A549 (cell line): ENCODE results near the gene HBA1. TPM values are rescaled to one million over a fixed set of nuclear protein-coding genes. Genes with fewer than 3 reads are reported as not detected.

Experiments used
- polyA plus RNA-seq, 4 experiments: library from polyadenylated mRNA; depleted of rRNA in 3 of 4; stranded (reverse); fragments of >200 nt; fragmentation: RNase III in 1 of 4; extraction: RNeasy Plus Mini Kit Qiagen cat#74134 plus additional on column Dnase treatment in 1 of 4; gene quantifications; 2 replicates in 3 of 4; 3 replicates in 1 of 4; pipeline ENCODE4 v1.2.3, GENCODE V29; 2011 to 2017
- small RNA-seq, 6 experiments: library from RNA; depleted of rRNA; stranded (forward); fragments of <200 nt; gene quantifications; one replicate each; pipeline ENCODE3, GENCODE V24; 2012

Gene HBA1
- polyA plus RNA-seq, 2 of the 4 experiments (the other 2 are of a cell fraction): 0.58 TPM; not detected in 1

Small RNA genes lying within 50 kb of the gene (small RNA-seq; reads per million reads assigned to genes)
- 0 reads per million in 6 experiments for gene RF00019

Other genes with a start within 250 kb of the HBA1 start
- 46.9 and 50.9 TPM in 2 replicates for gene POLR3K, start 123.1 kb upstream of the HBA1 start, polyA plus RNA-seq (2011; rRNA removed)
- gene POLR3K, start 123.1 kb upstream of the HBA1 start, polyA plus RNA-seq (2017; fragmentation: RNase III; extraction: RNeasy Plus Mini Kit Qiagen cat#74134 plus additional on column Dnase treatment): 45.6 to 51.8 TPM (median 47.6 TPM) in 3 replicates
- gene SNRNP25, start 122.9 kb upstream of the HBA1 start, polyA plus RNA-seq (2011; rRNA removed): 43.5 and 45.0 TPM in 2 replicates
- 82.1 to 83.0 TPM (median 82.2 TPM) in 3 replicates for gene SNRNP25, start 122.9 kb upstream of the HBA1 start, polyA plus RNA-seq (2017; fragmentation: RNase III; extraction: RNeasy Plus Mini Kit Qiagen cat#74134 plus additional on column Dnase treatment)
- gene RHBDF1, start 104.0 kb upstream of the HBA1 start, polyA plus RNA-seq (2011; rRNA removed): 13.5 and 17.9 TPM in 2 replicates
- 17.5 to 20.5 TPM (median 19.2 TPM) in 3 replicates for gene RHBDF1, start 104.0 kb upstream of the HBA1 start, polyA plus RNA-seq (2017; fragmentation: RNase III; extraction: RNeasy Plus Mini Kit Qiagen cat#74134 plus additional on column Dnase treatment)
- 25.5 and 28.2 TPM in 2 replicates for gene MPG, start 98.5 kb upstream of the HBA1 start, polyA plus RNA-seq (2011; rRNA removed)
- 42.3 to 54.3 TPM (median 47.6 TPM) in 3 replicates for gene MPG, start 98.5 kb upstream of the HBA1 start, polyA plus RNA-seq (2017; fragmentation: RNase III; extraction: RNeasy Plus Mini Kit Qiagen cat#74134 plus additional on column Dnase treatment)
- 15.8 and 17.0 TPM in 2 replicates for gene NPRL3, start 38.0 kb upstream of the HBA1 start, polyA plus RNA-seq (2011; rRNA removed)
- gene NPRL3, start 38.0 kb upstream of the HBA1 start, polyA plus RNA-seq (2017; fragmentation: RNase III; extraction: RNeasy Plus Mini Kit Qiagen cat#74134 plus additional on column Dnase treatment): 24.6 to 28.4 TPM (median 25.9 TPM) in 3 replicates
- gene HBZ, start 24.0 kb upstream of the HBA1 start, polyA plus RNA-seq (2011; rRNA removed): not detected in 2 replicates
- not detected in 3 replicates for gene HBZ, start 24.0 kb upstream of the HBA1 start, polyA plus RNA-seq (2017; fragmentation: RNase III; extraction: RNeasy Plus Mini Kit Qiagen cat#74134 plus additional on column Dnase treatment)
- gene HBM, start 10.7 kb upstream of the HBA1 start, polyA plus RNA-seq (2011; rRNA removed): not detected in 2 replicates
- gene HBM, start 10.7 kb upstream of the HBA1 start, polyA plus RNA-seq (2017; fragmentation: RNase III; extraction: RNeasy Plus Mini Kit Qiagen cat#74134 plus additional on column Dnase treatment): not detected in 3 replicates
- 0.20 and 0.26 TPM in 2 replicates for gene HBA2, start 3.8 kb upstream of the HBA1 start, polyA plus RNA-seq (2011; rRNA removed)
- 0.23 to 0.68 TPM in 2 of 3 replicates, not detected in the other for gene HBA2, start 3.8 kb upstream of the HBA1 start, polyA plus RNA-seq (2017; fragmentation: RNase III; extraction: RNeasy Plus Mini Kit Qiagen cat#74134 plus additional on column Dnase treatment)
- 2.0 and 2.3 TPM in 2 replicates for gene HBQ1, start 3.8 kb downstream of the HBA1 start, polyA plus RNA-seq (2011; rRNA removed)
- gene HBQ1, start 3.8 kb downstream of the HBA1 start, polyA plus RNA-seq (2017; fragmentation: RNase III; extraction: RNeasy Plus Mini Kit Qiagen cat#74134 plus additional on column Dnase treatment): 2.8 to 4.7 TPM (median 3.2 TPM) in 3 replicates
- 34.5 and 51.6 TPM in 2 replicates for gene LUC7L, start 52.8 kb downstream of the HBA1 start, polyA plus RNA-seq (2011; rRNA removed)
- 64.5 to 67.6 TPM (median 65.3 TPM) in 3 replicates for gene LUC7L, start 52.8 kb downstream of the HBA1 start, polyA plus RNA-seq (2017; fragmentation: RNase III; extraction: RNeasy Plus Mini Kit Qiagen cat#74134 plus additional on column Dnase treatment)
- 25.6 and 27.4 TPM in 2 replicates for gene FAM234A, start 58.1 kb downstream of the HBA1 start, polyA plus RNA-seq (2011; rRNA removed)
- 52.3 to 54.9 TPM (median 53.3 TPM) in 3 replicates for gene FAM234A, start 58.1 kb downstream of the HBA1 start, polyA plus RNA-seq (2017; fragmentation: RNase III; extraction: RNeasy Plus Mini Kit Qiagen cat#74134 plus additional on column Dnase treatment)
- gene RGS11, start 99.3 kb downstream of the HBA1 start, polyA plus RNA-seq (2011; rRNA removed): 2.1 and 2.6 TPM in 2 replicates
- gene RGS11, start 99.3 kb downstream of the HBA1 start, polyA plus RNA-seq (2017; fragmentation: RNase III; extraction: RNeasy Plus Mini Kit Qiagen cat#74134 plus additional on column Dnase treatment): 4.2 to 6.7 TPM (median 5.3 TPM) in 3 replicates
- 0.82 and 1.1 TPM in 2 replicates for gene ARHGDIG, start 103.9 kb downstream of the HBA1 start, polyA plus RNA-seq (2011; rRNA removed)
- gene ARHGDIG, start 103.9 kb downstream of the HBA1 start, polyA plus RNA-seq (2017; fragmentation: RNase III; extraction: RNeasy Plus Mini Kit Qiagen cat#74134 plus additional on column Dnase treatment): 1.3 to 1.9 TPM (median 1.4 TPM) in 3 replicates
- gene PDIA2, start 106.5 kb downstream of the HBA1 start, polyA plus RNA-seq (2011; rRNA removed): 0.21 and 0.45 TPM in 2 replicates
- 0.42 to 0.82 TPM (median 0.52 TPM) in 3 replicates for gene PDIA2, start 106.5 kb downstream of the HBA1 start, polyA plus RNA-seq (2017; fragmentation: RNase III; extraction: RNeasy Plus Mini Kit Qiagen cat#74134 plus additional on column Dnase treatment)
- gene AXIN1, start 176.0 kb downstream of the HBA1 start, polyA plus RNA-seq (2011; rRNA removed): 8.7 and 8.9 TPM in 2 replicates
- gene AXIN1, start 176.0 kb downstream of the HBA1 start, polyA plus RNA-seq (2017; fragmentation: RNase III; extraction: RNeasy Plus Mini Kit Qiagen cat#74134 plus additional on column Dnase treatment): 18.1 to 19.3 TPM (median 18.6 TPM) in 3 replicates
- 115 and 130 TPM in 2 replicates for gene MRPL28, start 193.9 kb downstream of the HBA1 start, polyA plus RNA-seq (2011; rRNA removed)
- 139 to 144 TPM (median 139 TPM) in 3 replicates for gene MRPL28, start 193.9 kb downstream of the HBA1 start, polyA plus RNA-seq (2017; fragmentation: RNase III; extraction: RNeasy Plus Mini Kit Qiagen cat#74134 plus additional on column Dnase treatment)
- gene PGAP6, start 205.3 kb downstream of the HBA1 start, polyA plus RNA-seq (2011; rRNA removed): 25.9 and 36.0 TPM in 2 replicates
- gene PGAP6, start 205.3 kb downstream of the HBA1 start, polyA plus RNA-seq (2017; fragmentation: RNase III; extraction: RNeasy Plus Mini Kit Qiagen cat#74134 plus additional on column Dnase treatment): 32.3 to 38.1 TPM (median 36.2 TPM) in 3 replicates
- gene NME4, start 220.5 kb downstream of the HBA1 start, polyA plus RNA-seq (2011; rRNA removed): 229 and 239 TPM in 2 replicates
- 301 to 349 TPM (median 339 TPM) in 3 replicates for gene NME4, start 220.5 kb downstream of the HBA1 start, polyA plus RNA-seq (2017; fragmentation: RNase III; extraction: RNeasy Plus Mini Kit Qiagen cat#74134 plus additional on column Dnase treatment)
- 15.5 and 17.9 TPM in 2 replicates for gene DECR2, start 225.2 kb downstream of the HBA1 start, polyA plus RNA-seq (2011; rRNA removed)
- gene DECR2, start 225.2 kb downstream of the HBA1 start, polyA plus RNA-seq (2017; fragmentation: RNase III; extraction: RNeasy Plus Mini Kit Qiagen cat#74134 plus additional on column Dnase treatment): 31.0 to 38.0 TPM (median 34.2 TPM) in 3 replicates
- 6.7 and 9.7 TPM in 2 replicates for gene RAB11FIP3, start 249.0 kb downstream of the HBA1 start, polyA plus RNA-seq (2011; rRNA removed)
- gene RAB11FIP3, start 249.0 kb downstream of the HBA1 start, polyA plus RNA-seq (2017; fragmentation: RNase III; extraction: RNeasy Plus Mini Kit Qiagen cat#74134 plus additional on column Dnase treatment): 18.0 to 19.1 TPM (median 18.4 TPM) in 3 replicates